ENCODE data around the gene COL26A1.

GRCh38 chr7:101589976-101590662, 227.4 kb downstream of the COL26A1 start:
- TF ChIP-seq CTCF (conservative IDR thresholded peaks at IDR 0.05) (no peak), EZH2 (IDR thresholded peaks at IDR 0.05; ENCODE audit: low read depth) (no peak)

Data from PC-9 (cell line).